Type B pancreatic cell (in vitro differentiated cells): Measurements from ENCODE around the gene TAT. TPM values are rescaled to one million over a fixed set of nuclear protein-coding genes. Genes with fewer than 3 reads are reported as not detected.
"Not testable (repeated sequence)": the region's sequence is repeated elsewhere in the genome, so short reads cannot be mapped to it uniquely, and the experiment has no call there.

Experiments
- DNase-seq: peaks from one replicate; pipeline ENCODE4 v3.0.0; 2021; ENCODE audit warnings: mixed read lengths; ENCODE audit not compliant: unreplicated experiment; ENCODE audit errors: extremely low spot score
- H3K27ac Mint-ChIP-seq: 2 replicates; pipeline ENCODE4 v1.8.0; 2021; ENCODE audit warnings: mild to moderate bottlenecking, mixed read lengths
- H3K27me3 Mint-ChIP-seq: 2 replicates; pipeline ENCODE4 v1.8.0; 2021; ENCODE audit warnings: mixed read lengths
- H3K36me3 Mint-ChIP-seq: 2 replicates; pipeline ENCODE4 v1.8.0; 2021; ENCODE audit warnings: mixed read lengths
- H3K4me1 Mint-ChIP-seq: one replicate; pipeline ENCODE4 v1.8.0; 2021; ENCODE audit warnings: mixed read lengths; ENCODE audit not compliant: unreplicated experiment
- H3K4me3 Mint-ChIP-seq: 2 replicates; pipeline ENCODE4 v1.8.0; 2021; ENCODE audit warnings: mild to moderate bottlenecking, mixed read lengths
- H3K9me3 Mint-ChIP-seq: 2 replicates; pipeline ENCODE4 v1.8.0; 2021; ENCODE audit warnings: mixed read lengths
- total RNA-seq: library from RNA; stranded (reverse); gene quantifications from 2 replicates; pipeline ENCODE4 v1.2.1, GENCODE V29; 2021; ENCODE audit warnings: low replicate concordance
- TF ChIP-seq, protein P1 (sequence below): fragments of 200-600 bp; sonication (generic); conservative IDR thresholded peaks from 2 replicates; pipeline ENCODE4 v1.5.0; 2021; ENCODE audit warnings: antibody characterized with exemption, mild to moderate bottlenecking

Gene TAT
- total RNA-seq, 1 donor from 2014 or later: not detected

DNA sequence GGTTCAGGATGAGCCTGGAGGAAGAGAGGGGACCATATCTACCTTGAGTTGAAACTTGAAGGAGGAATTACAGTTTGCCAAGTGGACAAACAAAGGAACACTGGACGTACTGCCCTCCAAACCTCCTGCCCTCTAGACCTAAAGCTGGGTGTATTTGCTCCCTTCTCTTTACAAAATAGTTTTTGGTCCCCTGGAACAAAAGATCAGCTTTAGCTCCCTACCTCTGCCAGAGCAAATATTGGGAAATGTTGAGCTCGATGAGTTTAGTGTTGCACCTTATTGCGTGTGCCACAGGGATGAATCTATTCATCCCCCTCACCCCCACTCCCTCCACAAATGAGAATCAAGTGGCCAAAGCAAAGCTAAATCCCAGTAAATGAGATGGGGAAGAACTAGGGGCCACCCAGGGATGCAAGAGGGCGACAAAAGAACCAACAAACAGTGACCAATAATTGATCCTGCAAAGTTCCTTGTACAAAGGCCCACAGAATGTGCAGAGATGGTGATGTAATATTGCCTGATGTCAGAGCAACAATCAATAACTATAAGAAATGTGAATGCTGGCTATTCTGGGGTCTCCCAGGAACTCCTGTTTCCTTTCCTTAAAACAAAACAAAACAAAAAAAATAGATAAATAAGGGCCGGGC lies 17.2 kb upstream of the TAT start:
- TF ChIP-seq, protein P1, sequence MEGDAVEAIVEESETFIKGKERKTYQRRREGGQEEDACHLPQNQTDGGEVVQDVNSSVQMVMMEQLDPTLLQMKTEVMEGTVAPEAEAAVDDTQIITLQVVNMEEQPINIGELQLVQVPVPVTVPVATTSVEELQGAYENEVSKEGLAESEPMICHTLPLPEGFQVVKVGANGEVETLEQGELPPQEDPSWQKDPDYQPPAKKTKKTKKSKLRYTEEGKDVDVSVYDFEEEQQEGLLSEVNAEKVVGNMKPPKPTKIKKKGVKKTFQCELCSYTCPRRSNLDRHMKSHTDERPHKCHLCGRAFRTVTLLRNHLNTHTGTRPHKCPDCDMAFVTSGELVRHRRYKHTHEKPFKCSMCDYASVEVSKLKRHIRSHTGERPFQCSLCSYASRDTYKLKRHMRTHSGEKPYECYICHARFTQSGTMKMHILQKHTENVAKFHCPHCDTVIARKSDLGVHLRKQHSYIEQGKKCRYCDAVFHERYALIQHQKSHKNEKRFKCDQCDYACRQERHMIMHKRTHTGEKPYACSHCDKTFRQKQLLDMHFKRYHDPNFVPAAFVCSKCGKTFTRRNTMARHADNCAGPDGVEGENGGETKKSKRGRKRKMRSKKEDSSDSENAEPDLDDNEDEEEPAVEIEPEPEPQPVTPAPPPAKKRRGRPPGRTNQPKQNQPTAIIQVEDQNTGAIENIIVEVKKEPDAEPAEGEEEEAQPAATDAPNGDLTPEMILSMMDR: no peak
- no peak for DNase-seq
- Mint-ChIP-seq H3K4me3 (no peak overlapping the region), H3K36me3 (no peaks in the 10 kb centered on the region), H3K27me3 (peaks cover 42% of the 10 kb centered on the region), H3K27ac (no peak overlapping the region), H3K4me1 (no peaks in the 10 kb centered on the region), H3K9me3 (no peaks in the 10 kb centered on the region)

DNA sequence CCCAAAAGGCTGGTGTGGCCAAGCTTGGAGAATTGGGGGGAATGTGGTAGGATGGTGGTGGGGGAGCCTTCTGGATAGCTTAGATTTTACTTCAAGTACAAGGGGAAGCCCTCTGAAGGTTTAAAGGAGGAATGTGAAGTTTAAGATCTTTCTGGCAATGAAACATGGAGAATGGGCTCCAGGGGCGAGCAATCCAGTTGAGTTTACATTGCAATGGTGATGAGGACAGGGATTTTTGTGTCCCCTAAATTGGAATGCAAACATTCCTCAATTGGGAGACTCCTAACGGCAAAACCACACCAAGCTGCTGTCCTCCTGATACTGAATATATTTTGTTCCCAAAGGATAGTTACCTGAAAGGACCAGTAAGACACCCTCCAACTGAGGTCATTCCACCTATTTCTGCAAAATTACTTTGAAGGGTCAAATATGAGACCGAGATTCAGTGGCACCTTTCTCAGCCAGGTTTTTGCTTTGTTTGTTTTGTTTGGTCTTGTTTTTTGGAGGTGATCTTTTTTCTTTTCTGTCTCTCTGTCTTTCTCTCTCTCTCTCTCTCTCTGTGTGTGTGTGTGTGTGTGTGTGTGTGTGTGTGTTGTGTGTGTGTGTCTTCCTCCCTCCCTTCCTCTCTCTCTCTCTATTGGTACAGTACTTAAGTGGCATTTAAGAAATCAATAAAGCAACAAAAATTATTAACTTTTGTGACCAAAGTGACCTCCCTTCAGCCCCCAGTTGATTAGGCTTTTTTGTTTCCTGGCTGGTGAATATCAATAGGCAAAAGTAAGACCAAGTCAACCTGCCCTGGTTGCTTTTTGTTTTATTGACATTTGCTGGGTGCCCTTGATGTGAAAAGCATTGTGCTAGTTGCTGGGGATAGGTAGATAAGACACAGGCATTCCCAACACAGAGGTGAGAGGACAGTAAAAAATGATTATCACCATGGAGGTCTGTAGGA lies 16.4 kb upstream of the TAT start:
- Mint-ChIP-seq H3K4me3 (no peak overlapping the region), H3K27me3 (peaks cover 37% of the 10 kb centered on the region), H3K4me1 (no peaks in the 10 kb centered on the region), H3K9me3 (no peaks in the 10 kb centered on the region), H3K36me3 (no peaks in the 10 kb centered on the region), H3K27ac (peak overlapping the region; percentile 42)
- TF ChIP-seq, protein P1: no peak
- no peak for DNase-seq

DNA sequence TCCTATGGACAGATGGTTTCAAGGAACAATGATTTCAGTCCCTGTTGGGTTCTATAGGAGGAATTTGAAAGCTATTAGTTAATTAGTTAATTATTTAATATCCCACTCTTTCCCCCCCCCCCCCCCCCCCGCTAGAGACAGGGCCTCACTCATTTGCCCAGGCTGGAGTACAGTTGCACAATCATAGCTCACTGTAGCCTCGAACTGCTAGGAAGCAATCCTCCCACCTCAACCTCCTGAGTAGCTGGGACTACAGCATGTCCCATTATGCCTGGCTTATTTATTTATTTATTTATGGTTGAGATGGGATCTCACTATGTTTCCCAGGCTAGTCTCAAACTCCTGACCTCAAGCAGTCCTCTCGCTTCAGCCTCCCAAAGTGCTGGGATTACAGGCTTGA lies 15.0 kb upstream of the TAT start:
- Mint-ChIP-seq H3K27ac (no peak overlapping the region), H3K36me3 (no peaks in the 10 kb centered on the region), H3K4me1 (no peaks in the 10 kb centered on the region), H3K9me3 (no peaks in the 10 kb centered on the region), H3K4me3 (no peak overlapping the region), H3K27me3 (peaks cover 33% of the 10 kb centered on the region)
- TF ChIP-seq, protein P1: no peak
- DNase-seq: no peak

DNA sequence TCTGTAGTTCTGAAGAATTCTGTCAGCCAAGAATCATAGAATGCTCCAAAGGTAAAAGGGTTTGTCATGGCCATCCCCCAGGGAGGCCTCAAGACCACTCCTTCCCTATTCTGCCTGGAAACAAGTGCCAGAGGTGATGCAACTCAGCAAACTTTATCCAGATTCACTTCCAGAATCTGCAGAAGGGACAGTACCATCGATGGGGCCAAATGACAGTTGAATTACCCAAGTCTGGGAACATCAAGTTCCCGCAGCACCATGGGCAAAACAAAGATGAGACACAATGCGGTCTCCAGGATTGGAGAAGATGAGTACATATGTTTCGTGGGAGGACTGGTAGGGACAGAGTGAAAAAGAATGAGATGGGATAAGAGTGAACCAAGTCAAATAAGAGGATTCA lies 13.7 kb upstream of the TAT start:
- no peaks in the 10 kb centered on the region for H3K36me3 Mint-ChIP-seq
- H3K9me3 Mint-ChIP-seq: no peaks in the 10 kb centered on the region
- H3K4me1 Mint-ChIP-seq: no peaks in the 10 kb centered on the region
- no peak for DNase-seq
- TF ChIP-seq, protein P1: no peak
- peaks cover 38% of the 10 kb centered on the region for H3K27me3 Mint-ChIP-seq
- no peak overlapping the region for H3K27ac Mint-ChIP-seq
- H3K4me3 Mint-ChIP-seq: no peak overlapping the region

DNA sequence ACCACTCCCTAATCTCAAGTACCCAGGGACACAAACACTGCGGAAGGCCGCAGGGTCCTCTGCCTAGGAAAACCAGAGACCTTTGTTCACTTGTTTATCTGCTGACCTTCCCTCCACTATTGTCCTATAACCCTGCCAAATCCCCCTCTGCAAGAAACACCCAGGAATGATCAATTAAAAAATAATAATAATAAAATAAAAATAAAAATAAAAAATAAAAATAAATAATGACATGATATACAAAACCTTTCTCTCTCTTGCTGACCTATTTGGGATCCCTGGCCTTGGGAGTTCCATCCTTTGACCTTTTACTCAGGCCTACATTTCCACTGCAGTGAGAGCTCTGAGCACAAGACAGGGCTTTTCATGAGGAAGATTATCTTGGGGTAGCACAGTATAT lies 13.2 kb upstream of the TAT start:
- not testable (repeated sequence) for DNase-seq, H3K4me1 Mint-ChIP-seq, H3K4me3 Mint-ChIP-seq, H3K9me3 Mint-ChIP-seq, H3K36me3 Mint-ChIP-seq, H3K27ac Mint-ChIP-seq
- peaks cover 40% of the 10 kb centered on the region for H3K27me3 Mint-ChIP-seq

DNA sequence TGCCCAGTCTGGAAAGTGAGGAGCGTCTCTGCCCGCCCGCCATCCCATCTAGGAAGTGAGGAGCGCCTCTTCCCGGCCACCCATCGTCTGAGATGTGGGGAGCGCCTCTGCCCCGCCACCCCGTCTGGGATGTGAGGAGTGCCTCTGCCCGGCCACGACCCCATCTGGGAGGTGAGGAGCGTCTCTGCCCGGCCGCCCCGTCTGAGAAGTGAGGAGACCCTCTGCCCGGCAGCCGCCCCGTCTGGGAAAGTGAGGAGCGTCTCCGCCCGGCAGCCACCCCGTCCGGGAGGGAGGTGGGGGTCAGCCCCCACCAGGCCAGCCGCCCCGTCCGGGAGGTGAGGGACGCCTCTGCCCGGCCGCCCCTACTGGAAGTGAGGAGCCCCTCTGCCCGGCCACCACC lies 12.4 kb upstream of the TAT start:
- H3K4me1 Mint-ChIP-seq, H3K4me3 Mint-ChIP-seq: not testable (repeated sequence)
- peaks cover 44% of the 10 kb centered on the region for H3K27me3 Mint-ChIP-seq

More for the DNA sequence above, 12.4 kb upstream of the TAT start:
- H3K27ac Mint-ChIP-seq, H3K36me3 Mint-ChIP-seq, DNase-seq, H3K9me3 Mint-ChIP-seq: not testable (repeated sequence)
